ENCODE results near the gene NISCH. TPM values are rescaled to one million over a fixed set of nuclear protein-coding genes. Genes with fewer than 3 reads are reported as not detected.

The NISCH gene
- total and polyA plus RNA-seq, 2 donors (not counting 1 experiment from before 2014, with no cell fraction given): 130 to 169 TPM

DNA sequence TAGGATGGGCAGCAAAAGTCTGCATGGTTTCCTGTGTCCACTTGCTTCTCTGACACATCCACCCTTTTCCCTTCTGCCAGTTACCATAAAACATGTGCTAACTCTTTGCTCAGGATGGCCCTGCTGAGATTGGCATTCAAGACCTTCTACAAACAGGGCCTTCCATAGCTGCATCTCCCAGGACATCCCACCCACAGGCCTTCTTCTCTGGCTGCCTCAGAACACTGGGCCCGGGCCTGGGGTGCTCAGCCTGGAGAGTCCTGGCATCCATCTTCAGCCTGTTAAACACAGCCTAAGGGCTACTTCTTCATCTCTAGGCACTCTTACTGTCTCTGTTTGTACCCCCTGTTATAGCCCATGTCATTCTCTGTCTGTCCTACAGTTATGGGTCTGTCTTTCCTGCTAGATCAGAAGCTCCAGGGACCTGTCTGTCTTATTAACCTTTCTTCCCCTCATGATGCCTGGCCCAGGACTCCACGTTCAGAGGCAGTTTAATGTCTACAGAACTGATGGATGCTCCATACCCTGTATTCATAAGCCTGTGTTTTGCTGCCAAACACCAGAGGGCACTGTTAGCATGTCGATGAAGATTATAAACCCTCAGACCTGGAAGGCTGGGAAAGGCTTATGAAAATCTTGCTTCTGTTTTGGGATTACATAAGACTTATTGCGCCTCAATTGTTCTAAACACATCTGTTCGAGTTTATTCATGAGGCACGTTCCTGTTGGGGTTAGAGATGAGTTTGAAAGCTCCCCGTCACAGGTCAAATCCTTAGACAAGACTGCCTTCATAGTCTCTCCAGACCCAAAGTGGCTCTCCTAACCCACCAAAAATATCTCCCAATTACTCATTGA is 27.0 kb upstream of the NISCH start:
- Histone ChIP-seq H3K27ac (ENCODE audit: low read length in 2 of 2) (no peak overlapping the region), H3K27me3 (replicated peaks in 1 of 4; ENCODE audit: control extremely low read depth in 1 of 4, control insufficient read depth in 3 of 4, insufficient read depth in 4 of 4, low read length in 3 of 4) (peaks cover 0 to 7% (median 0%) of the 10 kb centered on the region in 4 experiments), H2AFZ (ENCODE audit: insufficient read depth, low read depth, low read length, poor library complexity, severe bottlenecking) (no peak overlapping the region), H3K4me3 (ENCODE audit: control extremely low read depth in 1 of 5, extremely low read depth in 1 of 5, insufficient read depth in 1 of 5, low read depth in 2 of 5, low read length in 4 of 5) (no peak overlapping the region), H3K9me3 (ENCODE audit: control extremely low read depth in 1 of 3, control insufficient read depth in 2 of 3, insufficient read depth in 1 of 3, low read length in 2 of 3) (peaks cover 0 to 4% (median 0%) of the 10 kb centered on the region in 3 donors), H3K79me2 (ENCODE audit: control insufficient read depth, insufficient read depth, low read length) (no peaks in the 10 kb centered on the region), H3K9ac (ENCODE audit: low read length) (no peak overlapping the region), H3K4me2 (replicated peaks; ENCODE audit: low read depth, low read length, poor library complexity, severe bottlenecking) (no peak overlapping the region), H3K4me1 (ENCODE audit: control insufficient read depth in 2 of 2, insufficient read depth in 2 of 2, low read length in 2 of 2) (no peaks in the 10 kb centered on the region), H3K36me3 (replicated peaks in 1 of 2; ENCODE audit: control extremely low read depth in 1 of 2, control insufficient read depth in 1 of 2, extremely low read depth in 1 of 2, insufficient read depth in 2 of 2, low read length in 1 of 2) (no peaks in the 10 kb centered on the region), H4K20me1 (ENCODE audit: control insufficient read depth, insufficient read depth, low read length, poor library complexity, severe bottlenecking) (no peaks in the 10 kb centered on the region)
- TF ChIP-seq, protein P1, sequence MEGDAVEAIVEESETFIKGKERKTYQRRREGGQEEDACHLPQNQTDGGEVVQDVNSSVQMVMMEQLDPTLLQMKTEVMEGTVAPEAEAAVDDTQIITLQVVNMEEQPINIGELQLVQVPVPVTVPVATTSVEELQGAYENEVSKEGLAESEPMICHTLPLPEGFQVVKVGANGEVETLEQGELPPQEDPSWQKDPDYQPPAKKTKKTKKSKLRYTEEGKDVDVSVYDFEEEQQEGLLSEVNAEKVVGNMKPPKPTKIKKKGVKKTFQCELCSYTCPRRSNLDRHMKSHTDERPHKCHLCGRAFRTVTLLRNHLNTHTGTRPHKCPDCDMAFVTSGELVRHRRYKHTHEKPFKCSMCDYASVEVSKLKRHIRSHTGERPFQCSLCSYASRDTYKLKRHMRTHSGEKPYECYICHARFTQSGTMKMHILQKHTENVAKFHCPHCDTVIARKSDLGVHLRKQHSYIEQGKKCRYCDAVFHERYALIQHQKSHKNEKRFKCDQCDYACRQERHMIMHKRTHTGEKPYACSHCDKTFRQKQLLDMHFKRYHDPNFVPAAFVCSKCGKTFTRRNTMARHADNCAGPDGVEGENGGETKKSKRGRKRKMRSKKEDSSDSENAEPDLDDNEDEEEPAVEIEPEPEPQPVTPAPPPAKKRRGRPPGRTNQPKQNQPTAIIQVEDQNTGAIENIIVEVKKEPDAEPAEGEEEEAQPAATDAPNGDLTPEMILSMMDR (IDR thresholded peaks at IDR 0.05): peak; percentile 69
- no peak for TF ChIP-seq EZH2 (IDR thresholded peaks at IDR 0.05; ENCODE audit: borderline replicate concordance, insufficient read depth, low read depth, low read length, poor library complexity, severe bottlenecking)
- intact Hi-C loops (cut with micrococcal nuclease): loop anchor here (1.0 kb wide), 1 partner anchor 19 kb away; no protein-coding TSS in a partner anchor
- POLR2A ChIA-PET: no interaction called here
- Mint-ChIP-seq H3K27me3 (no peaks in the 10 kb centered on the region), H3K4me3 (no peak overlapping the region), H3K27ac (no peak overlapping the region), H3K9me3 (ENCODE audit: insufficient read depth) (no peaks in the 10 kb centered on the region), H3K4me1 (no peaks in the 10 kb centered on the region)
- ATAC-seq (ENCODE audit: low read depth) (peak; percentile 56), DNase-seq (peak; percentile 55)
- CTCF ChIA-PET: interaction anchor here (0.9 to 4.1 kb wide), 5 partner anchors 9 to 19 kb away, joined by 3 to 61 read pairs (median 5); partner anchors contain the start of gene SEMA3G
- WGBS (ENCODE audit: insufficient coverage): 33% methylated on average over 3 of the region's 7 CpGs

DNA sequence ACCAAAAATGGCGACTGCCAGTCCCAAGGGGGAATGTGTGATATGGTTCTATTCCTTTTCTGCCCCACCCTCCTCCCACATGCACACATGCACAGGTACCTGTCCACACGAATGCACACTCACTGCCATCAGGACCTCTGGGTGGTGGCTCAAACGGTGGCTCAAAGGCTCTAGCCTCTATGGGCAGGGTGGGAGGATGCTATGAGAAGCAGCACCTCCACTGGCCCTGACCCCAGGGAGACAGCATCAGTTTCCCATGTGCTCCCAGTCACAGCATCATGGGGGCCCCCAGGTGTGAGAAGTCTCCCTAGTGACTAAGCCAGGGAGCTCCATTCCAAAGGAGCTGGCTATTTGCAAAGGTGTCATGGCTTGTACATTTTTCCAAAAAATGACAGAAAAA is 26.4 kb upstream of the NISCH start:
- Histone ChIP-seq H3K9ac (ENCODE audit: low read length) (no peak overlapping the region), H3K79me2 (ENCODE audit: control insufficient read depth, insufficient read depth, low read length) (no peaks in the 10 kb centered on the region), H4K20me1 (ENCODE audit: control insufficient read depth, insufficient read depth, low read length, poor library complexity, severe bottlenecking) (no peaks in the 10 kb centered on the region), H3K36me3 (replicated peaks in 1 of 2; ENCODE audit: control extremely low read depth in 1 of 2, control insufficient read depth in 1 of 2, extremely low read depth in 1 of 2, insufficient read depth in 2 of 2, low read length in 1 of 2) (no peaks in the 10 kb centered on the region), H3K4me3 (ENCODE audit: control extremely low read depth in 1 of 5, extremely low read depth in 1 of 5, insufficient read depth in 1 of 5, low read depth in 2 of 5, low read length in 4 of 5) (no peak overlapping the region), H2AFZ (ENCODE audit: insufficient read depth, low read depth, low read length, poor library complexity, severe bottlenecking) (no peak overlapping the region), H3K4me2 (replicated peaks; ENCODE audit: low read depth, low read length, poor library complexity, severe bottlenecking) (no peak overlapping the region), H3K27ac (ENCODE audit: low read length in 2 of 2) (no peak overlapping the region), H3K9me3 (ENCODE audit: control extremely low read depth in 1 of 3, control insufficient read depth in 2 of 3, insufficient read depth in 1 of 3, low read length in 2 of 3) (peaks cover 0 to 4% (median 0%) of the 10 kb centered on the region in 3 donors), H3K4me1 (ENCODE audit: control insufficient read depth in 2 of 2, insufficient read depth in 2 of 2, low read length in 2 of 2) (no peaks in the 10 kb centered on the region), H3K27me3 (replicated peaks in 1 of 4; ENCODE audit: control extremely low read depth in 1 of 4, control insufficient read depth in 3 of 4, insufficient read depth in 4 of 4, low read length in 3 of 4) (peaks cover 0 to 7% (median 0%) of the 10 kb centered on the region in 4 experiments)
- Mint-ChIP-seq H3K4me1 (no peaks in the 10 kb centered on the region), H3K27ac (no peak overlapping the region), H3K9me3 (ENCODE audit: insufficient read depth) (no peaks in the 10 kb centered on the region), H3K4me3 (no peak overlapping the region), H3K27me3 (no peaks in the 10 kb centered on the region)
- DNase-seq (no peak), ATAC-seq (ENCODE audit: low read depth) (no peak)
- intact Hi-C loops (cut with micrococcal nuclease): no loop called here
- no peak for TF ChIP-seq EZH2 (IDR thresholded peaks at IDR 0.05; ENCODE audit: borderline replicate concordance, insufficient read depth, low read depth, low read length, poor library complexity, severe bottlenecking)
- TF ChIP-seq, protein P1 (IDR thresholded peaks at IDR 0.05): no peak
- ChIA-PET POLR2A (no interaction called here), CTCF (interaction anchor here (1.4 to 4.1 kb wide), 4 partner anchors 9 to 18 kb away, joined by 3 to 61 read pairs (median 13); partner anchors contain the start of gene SEMA3G)
- 40% methylated on average over 1 of the region's 3 CpGs for WGBS (ENCODE audit: insufficient coverage)
